Panc1 (cell line): ENCODE results near the gene NUP188.

Experiments used
- CTCF ChIP-seq: fragments of 450-650 bp; IDR thresholded peaks from 2 replicates; pipeline ENCODE4 v1.5.1; 2017; ENCODE audit warnings: mild to moderate bottlenecking
- POLR2AphosphoS5 ChIP-seq: IDR thresholded peaks from 2 replicates; pipeline ENCODE4 v1.6.1; 2012; ENCODE audit warnings: mild to moderate bottlenecking, low read depth, low read length, moderate library complexity
- TCF7L2 ChIP-seq: IDR thresholded peaks from 2 replicates; pipeline ENCODE4 v1.6.1; 2011; ENCODE audit warnings: mild to moderate bottlenecking, low read depth, low read length, inconsistent platforms

GRCh38 chr9:128969491-128969890 is 22.0 kb downstream of the NUP188 start:
- TF ChIP-seq CTCF (no peak), TCF7L2 (no peak), POLR2AphosphoS5 (no peak)
